ENCODE results near the gene FADS6. TPM values are rescaled to one million over a fixed set of nuclear protein-coding genes. Genes with fewer than 3 reads are reported as not detected.

FADS6 gene
- total and polyA plus RNA-seq, 2 of the 13 experiments (the other 11 are each of a cell fraction or from before 2014, with no cell fraction given), result 0.11 TPM

DNA sequence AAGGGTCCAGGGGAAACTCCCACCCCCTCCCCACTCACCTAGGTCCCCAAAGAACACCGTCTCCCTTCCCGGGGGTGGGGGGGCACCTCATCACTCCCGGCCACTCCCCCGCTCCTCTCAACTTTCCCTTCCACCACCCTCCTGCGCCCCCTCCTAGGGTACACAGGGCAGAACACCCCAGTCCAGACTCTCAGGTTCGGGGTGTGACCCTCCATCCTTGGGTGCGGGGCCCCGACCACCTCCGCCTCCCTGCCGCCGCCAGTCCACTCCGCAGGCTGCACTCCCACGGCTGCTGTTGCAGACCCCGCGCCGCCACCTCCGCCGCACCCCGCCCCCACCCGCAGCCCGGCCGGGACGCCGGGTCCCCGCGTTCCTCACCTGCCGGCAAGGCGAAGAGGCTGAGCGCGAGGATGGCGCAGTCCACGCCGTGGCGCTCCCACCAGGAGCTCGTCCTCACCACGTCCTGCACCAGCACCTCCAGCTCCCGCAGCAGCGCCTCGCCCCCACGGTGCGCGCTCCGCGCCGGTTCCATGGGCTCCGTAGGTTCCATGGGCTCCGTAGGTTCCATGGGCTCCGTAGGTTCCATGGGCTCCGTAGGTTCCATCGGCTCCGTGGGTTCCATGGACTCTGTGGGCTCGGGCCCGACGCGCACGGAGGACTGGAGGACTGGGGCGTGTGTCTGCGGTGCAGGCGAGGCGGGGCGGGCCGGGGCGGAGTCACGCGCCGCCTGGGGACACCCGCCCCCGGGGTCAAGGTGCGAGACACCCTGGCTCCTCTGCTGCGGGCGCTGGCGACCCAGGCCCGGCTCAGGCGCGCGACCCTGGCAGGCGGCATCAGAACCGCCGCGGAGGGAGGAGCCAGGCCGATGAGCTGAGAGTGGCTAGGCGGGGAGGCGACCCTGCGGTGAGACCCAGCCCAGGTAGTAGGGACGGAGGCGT, at the start of gene FADS6 (continued):
- TF ChIP-seq, protein P1, sequence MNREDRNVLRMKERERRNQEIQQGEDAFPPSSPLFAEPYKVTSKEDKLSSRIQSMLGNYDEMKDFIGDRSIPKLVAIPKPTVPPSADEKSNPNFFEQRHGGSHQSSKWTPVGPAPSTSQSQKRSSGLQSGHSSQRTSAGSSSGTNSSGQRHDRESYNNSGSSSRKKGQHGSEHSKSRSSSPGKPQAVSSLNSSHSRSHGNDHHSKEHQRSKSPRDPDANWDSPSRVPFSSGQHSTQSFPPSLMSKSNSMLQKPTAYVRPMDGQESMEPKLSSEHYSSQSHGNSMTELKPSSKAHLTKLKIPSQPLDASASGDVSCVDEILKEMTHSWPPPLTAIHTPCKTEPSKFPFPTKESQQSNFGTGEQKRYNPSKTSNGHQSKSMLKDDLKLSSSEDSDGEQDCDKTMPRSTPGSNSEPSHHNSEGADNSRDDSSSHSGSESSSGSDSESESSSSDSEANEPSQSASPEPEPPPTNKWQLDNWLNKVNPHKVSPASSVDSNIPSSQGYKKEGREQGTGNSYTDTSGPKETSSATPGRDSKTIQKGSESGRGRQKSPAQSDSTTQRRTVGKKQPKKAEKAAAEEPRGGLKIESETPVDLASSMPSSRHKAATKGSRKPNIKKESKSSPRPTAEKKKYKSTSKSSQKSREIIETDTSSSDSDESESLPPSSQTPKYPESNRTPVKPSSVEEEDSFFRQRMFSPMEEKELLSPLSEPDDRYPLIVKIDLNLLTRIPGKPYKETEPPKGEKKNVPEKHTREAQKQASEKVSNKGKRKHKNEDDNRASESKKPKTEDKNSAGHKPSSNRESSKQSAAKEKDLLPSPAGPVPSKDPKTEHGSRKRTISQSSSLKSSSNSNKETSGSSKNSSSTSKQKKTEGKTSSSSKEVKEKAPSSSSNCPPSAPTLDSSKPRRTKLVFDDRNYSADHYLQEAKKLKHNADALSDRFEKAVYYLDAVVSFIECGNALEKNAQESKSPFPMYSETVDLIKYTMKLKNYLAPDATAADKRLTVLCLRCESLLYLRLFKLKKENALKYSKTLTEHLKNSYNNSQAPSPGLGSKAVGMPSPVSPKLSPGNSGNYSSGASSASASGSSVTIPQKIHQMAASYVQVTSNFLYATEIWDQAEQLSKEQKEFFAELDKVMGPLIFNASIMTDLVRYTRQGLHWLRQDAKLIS (CRISPR knock-in tag; IDR thresholded peaks at IDR 0.05), result no peak
- TF ChIP-seq, protein P2, sequence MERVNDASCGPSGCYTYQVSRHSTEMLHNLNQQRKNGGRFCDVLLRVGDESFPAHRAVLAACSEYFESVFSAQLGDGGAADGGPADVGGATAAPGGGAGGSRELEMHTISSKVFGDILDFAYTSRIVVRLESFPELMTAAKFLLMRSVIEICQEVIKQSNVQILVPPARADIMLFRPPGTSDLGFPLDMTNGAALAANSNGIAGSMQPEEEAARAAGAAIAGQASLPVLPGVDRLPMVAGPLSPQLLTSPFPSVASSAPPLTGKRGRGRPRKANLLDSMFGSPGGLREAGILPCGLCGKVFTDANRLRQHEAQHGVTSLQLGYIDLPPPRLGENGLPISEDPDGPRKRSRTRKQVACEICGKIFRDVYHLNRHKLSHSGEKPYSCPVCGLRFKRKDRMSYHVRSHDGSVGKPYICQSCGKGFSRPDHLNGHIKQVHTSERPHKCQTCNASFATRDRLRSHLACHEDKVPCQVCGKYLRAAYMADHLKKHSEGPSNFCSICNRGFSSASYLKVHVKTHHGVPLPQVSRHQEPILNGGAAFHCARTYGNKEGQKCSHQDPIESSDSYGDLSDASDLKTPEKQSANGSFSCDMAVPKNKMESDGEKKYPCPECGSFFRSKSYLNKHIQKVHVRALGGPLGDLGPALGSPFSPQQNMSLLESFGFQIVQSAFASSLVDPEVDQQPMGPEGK (CRISPR knock-in tag; IDR thresholded peaks at IDR 0.05), result no peak; the same call in 1 of the 2 replicates
- TF ChIP-seq, protein P3, sequence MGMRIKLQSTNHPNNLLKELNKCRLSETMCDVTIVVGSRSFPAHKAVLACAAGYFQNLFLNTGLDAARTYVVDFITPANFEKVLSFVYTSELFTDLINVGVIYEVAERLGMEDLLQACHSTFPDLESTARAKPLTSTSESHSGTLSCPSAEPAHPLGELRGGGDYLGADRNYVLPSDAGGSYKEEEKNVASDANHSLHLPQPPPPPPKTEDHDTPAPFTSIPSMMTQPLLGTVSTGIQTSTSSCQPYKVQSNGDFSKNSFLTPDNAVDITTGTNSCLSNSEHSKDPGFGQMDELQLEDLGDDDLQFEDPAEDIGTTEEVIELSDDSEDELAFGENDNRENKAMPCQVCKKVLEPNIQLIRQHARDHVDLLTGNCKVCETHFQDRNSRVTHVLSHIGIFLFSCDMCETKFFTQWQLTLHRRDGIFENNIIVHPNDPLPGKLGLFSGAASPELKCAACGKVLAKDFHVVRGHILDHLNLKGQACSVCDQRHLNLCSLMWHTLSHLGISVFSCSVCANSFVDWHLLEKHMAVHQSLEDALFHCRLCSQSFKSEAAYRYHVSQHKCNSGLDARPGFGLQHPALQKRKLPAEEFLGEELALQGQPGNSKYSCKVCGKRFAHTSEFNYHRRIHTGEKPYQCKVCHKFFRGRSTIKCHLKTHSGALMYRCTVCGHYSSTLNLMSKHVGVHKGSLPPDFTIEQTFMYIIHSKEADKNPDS (CRISPR knock-in tag; IDR thresholded peaks at IDR 0.05), result no peak
- TF ChIP-seq, protein P4, sequence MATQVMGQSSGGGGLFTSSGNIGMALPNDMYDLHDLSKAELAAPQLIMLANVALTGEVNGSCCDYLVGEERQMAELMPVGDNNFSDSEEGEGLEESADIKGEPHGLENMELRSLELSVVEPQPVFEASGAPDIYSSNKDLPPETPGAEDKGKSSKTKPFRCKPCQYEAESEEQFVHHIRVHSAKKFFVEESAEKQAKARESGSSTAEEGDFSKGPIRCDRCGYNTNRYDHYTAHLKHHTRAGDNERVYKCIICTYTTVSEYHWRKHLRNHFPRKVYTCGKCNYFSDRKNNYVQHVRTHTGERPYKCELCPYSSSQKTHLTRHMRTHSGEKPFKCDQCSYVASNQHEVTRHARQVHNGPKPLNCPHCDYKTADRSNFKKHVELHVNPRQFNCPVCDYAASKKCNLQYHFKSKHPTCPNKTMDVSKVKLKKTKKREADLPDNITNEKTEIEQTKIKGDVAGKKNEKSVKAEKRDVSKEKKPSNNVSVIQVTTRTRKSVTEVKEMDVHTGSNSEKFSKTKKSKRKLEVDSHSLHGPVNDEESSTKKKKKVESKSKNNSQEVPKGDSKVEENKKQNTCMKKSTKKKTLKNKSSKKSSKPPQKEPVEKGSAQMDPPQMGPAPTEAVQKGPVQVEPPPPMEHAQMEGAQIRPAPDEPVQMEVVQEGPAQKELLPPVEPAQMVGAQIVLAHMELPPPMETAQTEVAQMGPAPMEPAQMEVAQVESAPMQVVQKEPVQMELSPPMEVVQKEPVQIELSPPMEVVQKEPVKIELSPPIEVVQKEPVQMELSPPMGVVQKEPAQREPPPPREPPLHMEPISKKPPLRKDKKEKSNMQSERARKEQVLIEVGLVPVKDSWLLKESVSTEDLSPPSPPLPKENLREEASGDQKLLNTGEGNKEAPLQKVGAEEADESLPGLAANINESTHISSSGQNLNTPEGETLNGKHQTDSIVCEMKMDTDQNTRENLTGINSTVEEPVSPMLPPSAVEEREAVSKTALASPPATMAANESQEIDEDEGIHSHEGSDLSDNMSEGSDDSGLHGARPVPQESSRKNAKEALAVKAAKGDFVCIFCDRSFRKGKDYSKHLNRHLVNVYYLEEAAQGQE (IDR thresholded peaks at IDR 0.05; ENCODE audit: borderline replicate concordance in 1 of 2, low read depth in 1 of 2, low read length in 2 of 2), result no peak
- TF ChIP-seq, protein P5, sequence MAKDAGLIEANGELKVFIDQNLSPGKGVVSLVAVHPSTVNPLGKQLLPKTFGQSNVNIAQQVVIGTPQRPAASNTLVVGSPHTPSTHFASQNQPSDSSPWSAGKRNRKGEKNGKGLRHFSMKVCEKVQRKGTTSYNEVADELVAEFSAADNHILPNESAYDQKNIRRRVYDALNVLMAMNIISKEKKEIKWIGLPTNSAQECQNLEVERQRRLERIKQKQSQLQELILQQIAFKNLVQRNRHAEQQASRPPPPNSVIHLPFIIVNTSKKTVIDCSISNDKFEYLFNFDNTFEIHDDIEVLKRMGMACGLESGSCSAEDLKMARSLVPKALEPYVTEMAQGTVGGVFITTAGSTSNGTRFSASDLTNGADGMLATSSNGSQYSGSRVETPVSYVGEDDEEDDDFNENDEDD (CRISPR knock-in tag; IDR thresholded peaks at IDR 0.05; ENCODE audit: borderline replicate concordance), result no peak
